KOPT-K1 (cell line): ENCODE results near the gene TMEM179.
"Not testable (repeated sequence)": the region's sequence is repeated elsewhere in the genome, so short reads cannot be mapped to it uniquely, and the experiment has no call there.

Source experiments
- H3K27ac ChIP-seq: fragments of 200-600 bp; sonication (generic); 2 replicates; pipeline ENCODE4 v1.5.1; 2016; ENCODE audit warnings: antibody characterized with exemption, mild to moderate bottlenecking, low read depth, low read length; ENCODE audit not compliant: poor library complexity, severe bottlenecking
- H3K36me3 ChIP-seq: fragments of 200-600 bp; sonication (generic); 2 replicates; pipeline ENCODE4 v1.5.1; 2017; ENCODE audit warnings: antibody characterized with exemption, mild to moderate bottlenecking, low read length, moderate library complexity; ENCODE audit not compliant: insufficient read depth
- H3K9me3 ChIP-seq: fragments of 200-600 bp; sonication (generic); 2 replicates; pipeline ENCODE4 v1.5.1; 2017; ENCODE audit warnings: antibody characterized with exemption, low read length, mild to moderate bottlenecking; ENCODE audit not compliant: insufficient read depth, poor library complexity, severe bottlenecking

TMEM179 gene

DNA sequence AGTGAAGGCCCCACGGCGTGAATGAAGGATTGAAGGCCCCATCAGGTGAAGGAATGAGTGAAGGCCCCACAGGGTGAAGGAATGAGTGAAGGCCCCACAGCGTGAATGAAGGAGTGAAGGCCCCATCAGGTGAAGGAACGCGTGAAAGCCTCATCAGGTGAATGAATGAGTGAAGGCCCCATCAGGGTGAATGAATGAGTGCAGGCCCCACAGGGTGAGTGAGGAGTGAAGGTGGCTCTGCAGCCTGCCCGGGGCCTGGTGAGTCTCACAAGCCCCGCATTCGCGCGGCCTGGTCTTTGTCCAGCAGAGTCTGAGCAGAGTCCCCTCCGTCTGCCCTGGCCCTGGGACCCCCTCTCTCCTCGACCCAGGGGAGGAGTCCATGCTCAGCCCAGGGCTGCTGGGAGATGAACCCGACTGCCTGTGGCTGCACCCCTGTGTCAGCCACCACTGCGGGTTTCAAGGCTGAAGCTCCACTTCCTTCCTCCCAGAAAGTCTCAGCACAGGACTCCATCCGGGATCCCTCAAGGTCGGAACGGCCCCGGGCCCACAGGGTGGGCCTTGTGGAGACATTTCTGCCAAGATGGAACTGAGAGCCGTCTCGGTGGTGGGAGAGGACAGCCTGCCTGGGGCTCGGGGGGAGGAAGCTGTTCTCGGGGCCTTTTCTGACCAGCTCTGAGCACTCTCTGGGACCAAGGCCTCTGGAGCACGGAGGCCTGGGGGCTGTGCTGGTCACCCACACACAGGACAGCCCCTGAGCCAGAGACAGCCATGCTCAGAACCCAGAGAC, 37.4 kb upstream of the TMEM179 start:
- H3K9me3 ChIP-seq = peaks cover 6% of the 10 kb centered on the region
- no peak overlapping the region for H3K27ac ChIP-seq
- no peaks in the 10 kb centered on the region for H3K36me3 ChIP-seq

DNA sequence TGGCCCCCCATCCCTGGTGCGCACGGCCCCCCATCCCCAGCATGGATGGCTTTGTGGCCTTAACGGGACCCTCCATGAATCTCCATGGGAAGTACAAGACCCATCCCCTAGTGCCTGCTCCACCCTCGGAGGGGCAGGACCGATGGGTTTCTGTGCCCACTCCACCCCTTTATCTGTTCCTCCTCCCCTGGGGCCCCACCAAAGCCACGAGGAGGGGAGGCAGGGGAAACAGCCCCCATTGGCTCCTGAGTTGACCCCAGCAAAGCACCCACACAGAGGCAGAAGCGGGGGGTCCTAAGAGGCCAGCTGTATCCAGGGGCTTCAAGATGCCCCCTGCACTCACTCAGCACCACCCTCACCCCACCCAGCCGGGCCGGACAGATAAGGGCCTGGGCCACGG, 36.1 kb upstream of the TMEM179 start:
- no peak overlapping the region for H3K27ac ChIP-seq
- peaks cover 6% of the 10 kb centered on the region for H3K9me3 ChIP-seq
- H3K36me3 ChIP-seq = no peaks in the 10 kb centered on the region

DNA sequence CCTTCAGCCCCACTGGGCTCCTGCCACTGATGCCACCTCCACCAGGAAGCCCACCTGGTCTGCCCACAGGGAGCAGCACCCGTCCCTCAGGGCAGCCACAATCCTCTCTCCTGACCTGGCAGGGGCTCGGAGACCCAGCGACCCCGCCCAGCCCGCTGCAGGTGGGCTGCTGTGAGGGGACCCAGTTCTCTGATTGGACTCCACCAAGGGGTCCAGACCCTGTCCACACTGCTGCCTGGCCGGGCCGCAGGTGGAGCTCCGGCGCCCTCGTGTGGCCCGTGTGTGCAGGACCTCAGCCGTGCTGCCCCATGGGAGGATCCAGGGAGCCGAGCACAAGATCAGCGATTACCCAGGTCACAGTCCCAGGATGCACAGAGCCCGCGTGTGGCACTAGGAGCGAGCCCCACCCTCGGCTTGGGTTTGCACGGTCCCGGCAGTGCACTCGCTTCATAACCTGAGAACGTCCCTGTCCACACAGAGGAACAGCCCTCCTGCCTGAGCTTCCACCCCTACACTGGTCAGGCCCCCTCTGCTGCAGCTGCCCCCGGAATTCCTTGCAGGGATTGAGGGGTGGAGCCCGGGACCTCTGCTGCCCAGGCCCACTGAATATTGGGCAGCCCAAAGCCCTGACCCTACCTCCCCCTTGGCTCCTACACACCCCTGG, 35.4 kb upstream of the TMEM179 start:
- no peak overlapping the region for H3K27ac ChIP-seq

DNA sequence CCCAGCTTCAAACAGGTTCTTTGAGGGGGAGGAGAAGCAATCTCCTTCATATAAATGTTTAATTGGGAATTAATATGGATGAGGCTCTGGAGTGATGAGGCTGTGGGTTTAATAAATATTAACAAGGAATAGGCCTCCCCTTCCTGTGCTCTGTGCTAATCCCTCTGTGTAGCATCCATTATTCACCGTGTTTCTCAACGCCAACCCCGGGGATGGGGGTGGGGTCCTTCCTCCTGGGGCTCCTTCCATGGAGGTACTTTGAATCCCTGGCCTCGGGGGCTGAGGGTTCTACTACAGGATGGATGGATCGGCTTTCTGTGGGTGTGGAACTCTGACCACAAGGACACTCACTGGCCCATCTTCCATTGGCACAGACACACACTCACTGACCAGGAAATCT, 34.9 kb upstream of the TMEM179 start:
- no peak overlapping the region for H3K27ac ChIP-seq
- no peaks in the 10 kb centered on the region for H3K36me3 ChIP-seq
- no peaks in the 10 kb centered on the region for H3K9me3 ChIP-seq

More for the DNA sequence above, 35.4 kb upstream of the TMEM179 start:
- Histone ChIP-seq H3K36me3 (no peaks in the 10 kb centered on the region), H3K9me3 (peaks cover 1% of the 10 kb centered on the region)

DNA sequence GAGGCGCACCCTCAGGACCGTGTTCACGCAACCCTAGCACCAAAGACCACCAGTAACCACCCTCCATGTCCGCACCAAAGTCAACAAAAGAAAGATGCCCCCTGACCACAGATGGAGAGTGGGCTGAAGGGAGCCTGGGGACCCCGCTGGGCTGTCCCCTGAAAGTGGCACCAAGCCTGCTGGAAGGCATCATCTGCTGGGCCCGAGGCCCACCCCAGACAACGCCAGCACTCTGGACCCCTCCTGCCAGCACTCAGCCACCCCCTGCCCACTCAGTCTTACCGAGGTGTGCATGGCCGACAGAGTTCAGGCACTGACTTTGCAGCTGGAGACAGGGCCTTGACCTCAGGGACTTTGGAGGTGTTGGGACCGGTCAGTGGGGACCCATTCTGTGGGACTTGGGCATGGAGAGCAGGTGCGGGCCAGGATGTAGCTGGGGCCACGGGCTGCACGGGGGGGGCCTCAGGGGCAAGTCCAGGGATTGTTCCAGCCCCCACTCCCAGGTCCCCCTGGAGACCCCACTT, 34.4 kb upstream of the TMEM179 start:
- H3K36me3 ChIP-seq = no peaks in the 10 kb centered on the region
- H3K9me3 ChIP-seq = no peaks in the 10 kb centered on the region
- H3K27ac ChIP-seq = no peak overlapping the region

DNA sequence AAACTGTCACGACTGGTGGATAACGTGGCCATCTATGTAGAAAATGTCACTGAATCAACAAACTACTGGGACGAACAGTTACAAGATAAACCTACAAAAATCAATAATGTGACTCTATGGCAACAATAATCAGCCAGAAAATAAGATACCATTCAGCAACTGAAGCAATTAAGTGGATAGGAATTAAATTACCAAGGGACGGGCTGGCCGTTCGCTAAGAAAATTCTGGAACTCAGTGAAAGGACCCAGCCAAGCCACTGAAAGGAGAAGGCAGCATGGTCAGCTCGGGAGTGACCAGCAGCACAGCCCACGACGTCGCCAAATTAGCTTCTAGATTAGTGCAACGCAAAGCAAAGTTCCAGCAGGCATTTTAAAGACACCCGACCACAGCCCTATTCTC, 33.6 kb upstream of the TMEM179 start:
- Histone ChIP-seq H3K36me3 (no peaks in the 10 kb centered on the region), H3K9me3 (no peaks in the 10 kb centered on the region), H3K27ac (no peak overlapping the region)

DNA sequence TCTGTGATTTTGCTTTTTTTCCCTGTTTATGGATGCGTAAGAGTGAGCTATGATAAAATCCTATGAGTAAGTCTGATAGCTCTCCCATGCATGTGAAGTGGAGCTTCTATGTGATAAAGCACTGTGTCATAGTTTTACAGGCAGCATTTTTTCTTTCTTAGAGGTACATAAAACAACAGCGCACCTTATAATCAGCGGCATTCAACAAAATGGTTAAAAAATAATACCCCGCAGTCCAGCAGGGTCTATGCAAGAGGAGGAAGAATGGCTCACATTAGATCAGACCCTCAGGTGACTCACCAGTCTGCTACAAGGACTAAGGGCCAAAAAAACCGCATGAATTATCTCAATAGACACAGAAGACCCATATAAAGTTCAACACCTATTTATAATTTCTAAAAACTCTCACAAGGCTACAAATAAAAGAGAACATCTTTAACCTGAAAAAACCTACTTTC, 33.0 kb upstream of the TMEM179 start:
- Histone ChIP-seq H3K36me3 (no peaks in the 10 kb centered on the region), H3K9me3 (no peaks in the 10 kb centered on the region), H3K27ac (no peak overlapping the region)

DNA sequence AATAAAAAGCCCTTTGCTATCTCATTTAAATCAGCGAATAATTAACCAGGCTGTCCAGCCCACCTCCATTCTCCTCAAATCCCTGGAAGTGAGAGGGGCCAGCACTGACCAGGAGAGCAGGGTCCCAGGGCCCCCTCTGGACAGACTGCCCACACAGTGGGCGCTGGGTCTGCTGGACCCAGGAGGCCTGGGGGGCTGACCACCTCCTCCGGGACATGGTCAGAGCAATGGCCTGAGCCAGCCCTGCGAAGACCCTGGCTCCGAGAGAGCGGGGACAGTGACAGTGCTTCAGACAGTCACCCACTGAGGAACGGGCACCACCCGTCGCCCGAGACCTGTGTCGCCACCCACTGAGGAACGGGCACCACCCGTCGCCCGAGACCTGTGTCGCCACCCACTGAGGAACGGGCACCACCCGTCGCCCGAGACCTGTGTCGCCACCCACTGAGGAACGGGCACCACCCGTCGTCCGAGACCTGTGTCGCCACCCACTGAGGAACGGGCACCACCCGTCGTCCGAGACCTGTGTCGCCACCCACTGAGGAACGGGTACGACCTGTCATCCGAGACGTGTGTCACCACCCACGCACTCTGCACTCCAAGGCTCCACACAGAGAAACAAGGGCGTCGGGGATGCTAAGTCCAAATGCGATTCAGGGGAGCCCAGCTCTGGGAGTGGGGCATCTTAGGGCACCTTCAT, 32.4 kb upstream of the TMEM179 start:
- H3K27ac ChIP-seq, H3K9me3 ChIP-seq, H3K36me3 ChIP-seq: not testable (repeated sequence)

DNA sequence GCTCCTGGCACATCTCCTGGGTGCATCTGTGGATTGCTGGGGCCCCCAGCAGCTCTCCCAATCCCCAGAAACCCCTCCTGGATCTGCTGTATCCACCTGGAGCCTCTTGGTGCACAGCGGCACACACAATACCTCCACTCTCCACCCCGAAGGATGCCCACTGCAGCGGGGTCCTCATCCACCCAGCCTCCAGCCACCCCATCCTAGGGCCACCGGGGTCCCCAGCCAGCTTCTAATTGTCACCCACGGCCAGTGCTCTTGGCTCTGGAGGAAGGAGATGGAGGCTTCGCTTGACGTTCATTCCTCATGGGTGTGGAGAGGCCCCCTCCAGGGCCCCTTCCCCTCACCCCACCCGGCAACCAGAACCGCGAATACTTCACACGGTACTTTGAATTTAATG, 31.6 kb upstream of the TMEM179 start:
- H3K36me3 ChIP-seq = no peaks in the 10 kb centered on the region
- no peaks in the 10 kb centered on the region for H3K9me3 ChIP-seq
- no peak overlapping the region for H3K27ac ChIP-seq

DNA sequence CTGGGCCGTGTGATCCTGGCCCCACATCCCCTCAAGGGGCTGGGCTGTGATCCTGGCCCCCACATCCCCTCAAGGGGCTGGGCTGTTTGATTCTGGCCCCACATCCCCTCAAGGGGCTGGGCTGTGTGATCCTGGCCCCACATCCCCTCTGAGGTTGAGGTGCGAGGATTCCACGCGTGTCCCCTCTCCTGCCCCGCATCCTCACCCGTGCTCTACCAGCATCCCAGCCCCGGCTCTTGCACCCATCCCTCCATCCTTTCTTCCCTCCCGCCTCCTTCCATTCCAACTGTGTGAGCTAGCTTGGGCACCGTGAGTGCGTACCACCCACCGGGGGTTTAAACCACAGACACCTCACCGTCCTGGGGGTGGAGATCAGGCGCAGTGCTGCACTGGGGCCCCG, 31.1 kb upstream of the TMEM179 start:
- no peak overlapping the region for H3K27ac ChIP-seq

DNA sequence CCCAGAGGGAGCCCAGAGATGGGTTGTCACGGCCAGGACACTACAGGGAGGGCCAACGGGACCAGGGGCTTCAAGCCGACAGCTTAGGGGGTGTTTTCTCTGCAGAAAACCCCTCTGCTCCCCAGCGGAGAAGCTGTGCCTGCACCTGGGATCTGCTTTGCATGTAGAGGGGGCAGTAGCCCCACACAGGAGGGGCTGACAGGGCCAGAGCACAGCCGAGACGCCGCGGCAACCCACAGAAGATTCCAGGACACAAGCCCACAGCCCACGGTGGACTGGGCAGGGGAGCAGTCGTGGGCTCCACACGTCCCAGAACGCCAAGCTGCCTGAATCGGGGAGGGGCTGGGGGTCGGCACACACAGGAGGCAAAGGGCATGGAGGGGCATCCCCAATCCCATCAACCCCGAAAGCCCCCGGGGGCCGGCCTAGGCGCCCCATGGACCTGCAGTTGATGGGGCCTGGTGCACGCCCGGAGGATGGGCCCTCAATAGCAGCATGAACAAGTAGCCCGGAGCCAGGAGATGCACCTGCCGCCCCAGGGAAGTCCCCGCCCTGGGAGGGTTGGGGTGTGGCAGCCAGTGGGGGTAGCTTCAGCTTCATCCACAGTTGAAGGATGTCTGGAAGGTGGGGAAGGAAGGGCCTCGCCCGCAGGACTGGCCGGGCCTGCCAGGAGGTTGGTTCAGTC, 30.5 kb upstream of the TMEM179 start:
- H3K9me3 ChIP-seq = no peaks in the 10 kb centered on the region
- H3K36me3 ChIP-seq = no peaks in the 10 kb centered on the region
- H3K27ac ChIP-seq = no peak overlapping the region

More for the DNA sequence above, 31.1 kb upstream of the TMEM179 start:
- Histone ChIP-seq H3K9me3 (no peaks in the 10 kb centered on the region), H3K36me3 (no peaks in the 10 kb centered on the region)

DNA sequence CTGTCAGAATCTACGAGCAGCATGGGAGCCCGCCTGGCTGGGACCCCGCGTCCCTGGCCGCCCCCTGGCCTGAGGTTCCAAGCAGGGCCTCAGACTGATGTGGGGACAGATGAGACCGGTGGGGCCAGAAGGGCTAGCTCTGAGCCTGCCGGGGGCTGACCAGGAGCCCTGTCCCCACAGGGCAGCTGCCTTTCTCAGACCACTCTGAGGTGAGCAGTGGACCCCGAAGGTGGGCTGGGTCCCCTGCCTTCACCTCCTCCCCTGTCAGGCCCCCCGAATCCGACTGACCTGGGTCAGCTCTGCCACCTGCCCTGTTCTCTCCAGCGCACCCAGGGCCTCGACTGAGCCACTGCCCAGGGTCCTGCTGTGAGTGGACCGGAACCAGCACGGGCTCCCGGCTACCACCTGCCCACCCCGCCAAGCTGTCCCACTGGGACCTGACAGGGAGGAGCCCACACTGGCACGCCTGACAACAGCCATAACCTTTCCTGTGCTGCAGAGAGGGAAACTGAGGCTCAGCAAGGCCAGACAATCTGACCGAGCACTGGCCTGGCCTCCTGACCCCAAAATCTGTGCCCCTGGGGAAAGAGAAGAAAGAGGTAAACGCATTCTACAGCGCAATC, 29.7 kb upstream of the TMEM179 start:
- H3K27ac ChIP-seq = no peak overlapping the region
- H3K9me3 ChIP-seq = peaks cover 7% of the 10 kb centered on the region
- no peaks in the 10 kb centered on the region for H3K36me3 ChIP-seq

DNA sequence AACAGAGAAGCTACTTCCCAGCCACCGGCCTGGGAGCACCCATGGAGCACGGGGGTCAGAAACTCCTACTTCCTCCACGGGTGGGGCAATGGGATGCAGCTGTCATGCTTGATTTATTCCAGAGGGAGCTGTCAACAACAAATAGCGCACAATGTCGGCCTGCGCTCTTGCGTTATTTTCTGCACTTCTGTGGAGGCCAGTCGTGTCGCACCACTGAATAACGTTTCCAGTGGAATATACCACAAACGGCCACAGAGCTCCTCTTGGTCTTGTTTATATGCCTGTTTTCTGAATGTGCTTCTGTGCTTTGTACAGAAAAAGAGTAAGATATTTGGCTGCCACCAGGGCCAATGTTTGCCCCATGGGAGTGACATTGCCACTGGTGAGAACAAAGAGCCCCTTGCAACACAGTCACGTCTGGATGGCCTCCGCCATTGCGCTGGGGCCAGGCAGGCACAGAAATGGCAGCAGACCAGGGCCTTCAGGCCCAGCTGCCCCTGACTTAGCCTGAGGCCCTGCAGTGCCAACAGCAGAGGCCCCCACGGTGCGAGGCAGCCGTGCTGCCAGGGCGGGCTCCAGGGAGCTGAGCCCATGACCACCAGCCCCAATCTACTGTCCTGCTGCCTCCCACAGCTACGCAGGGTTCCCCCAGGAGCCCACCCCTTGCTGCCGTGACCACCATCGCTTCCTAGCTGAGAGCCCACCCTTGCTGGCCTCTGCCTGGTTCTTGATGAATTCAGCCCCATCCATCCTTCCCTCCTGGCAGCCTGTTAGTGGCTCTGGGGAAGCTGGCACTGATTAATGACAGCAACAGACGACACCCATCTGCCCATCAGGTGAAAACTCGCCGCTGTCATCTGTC, 28.9 kb upstream of the TMEM179 start:
- Histone ChIP-seq H3K27ac (no peak overlapping the region), H3K36me3 (no peaks in the 10 kb centered on the region), H3K9me3 (peaks cover 14% of the 10 kb centered on the region)

DNA sequence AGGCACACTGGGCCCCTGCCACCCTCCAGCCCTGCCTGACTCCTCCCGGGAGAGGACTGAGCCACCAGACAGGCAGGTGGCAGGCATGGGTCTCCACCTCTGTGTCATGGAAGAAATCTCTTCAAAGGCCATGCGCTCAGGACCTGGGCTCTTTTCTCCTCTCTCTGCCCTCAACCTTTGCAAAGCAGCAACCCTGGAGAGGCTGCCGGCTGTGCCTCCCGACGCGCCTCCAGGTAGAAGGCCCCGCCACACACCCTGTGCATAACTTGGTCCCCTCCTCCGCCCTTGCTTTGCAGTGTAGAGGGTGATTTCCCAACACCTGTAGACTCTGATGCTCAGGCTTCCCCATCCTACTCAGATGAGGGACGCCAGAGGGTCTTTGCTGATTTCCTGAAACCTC, 28.2 kb upstream of the TMEM179 start:
- Histone ChIP-seq H3K36me3 (no peaks in the 10 kb centered on the region), H3K27ac (no peak overlapping the region), H3K9me3 (peaks cover 20% of the 10 kb centered on the region)
